Sigmoid colon (tissue), 7 donors: ENCODE results near the gene C12orf43. TPM values are rescaled to one million over a fixed set of nuclear protein-coding genes. Genes with fewer than 3 reads are reported as not detected.

Experiments used
- DNase-seq: peaks from one replicate; pipeline ENCODE4 v3.0.0-alpha.2; 2019
- H3K27ac ChIP-seq, 4 donors: fragments of 200-600 bp; sonication (generic); one replicate each; pipeline ENCODE4 v1.5.1; 2016 to 2019; ENCODE audit warnings: mild to moderate bottlenecking in 1 of 4
- H3K27me3 ChIP-seq, 3 donors: fragments of 200-600 bp; sonication (generic); one replicate each; pipeline ENCODE4 v1.5.1; 2019; ENCODE audit warnings: mild to moderate bottlenecking in 1 of 3
- H3K36me3 ChIP-seq, 4 donors: fragments of 200-600 bp; sonication (generic); one replicate each; pipeline ENCODE4 v1.5.1; 2016 to 2019
- H3K4me1 ChIP-seq, 4 donors: fragments of 200-600 bp; sonication (generic); one replicate each; pipeline ENCODE4 v1.5.1; 2017 to 2019
- H3K4me3 ChIP-seq, 4 donors: fragments of 200-600 bp; sonication (generic); one replicate each; pipeline ENCODE4 v1.5.1; 2017 to 2019; ENCODE audit warnings: mild to moderate bottlenecking in 2 of 4, moderate library complexity in 1 of 4
- H3K9me3 ChIP-seq, 4 donors: fragments of 200-600 bp in 3 of 4; sonication (generic) in 3 of 4; one replicate each; pipeline versions ENCODE4 v1.5.1 to v1.6.1; 2013 to 2019
- CTCF ChIP-seq, 4 experiments: fragments of 450-650 bp in 3 of 4; fragments of 200-600 bp in 1 of 4; IDR thresholded peaks; one replicate each; pipeline ENCODE4 v1.5.1; 2016 to 2019; ENCODE audit warnings: antibody characterized with exemption in 4 of 4, mild to moderate bottlenecking in 3 of 4, moderate library complexity in 2 of 4
- EP300 ChIP-seq, 4 donors: sonication (generic); formaldehyde crosslinking; IDR thresholded peaks; one replicate each; pipeline ENCODE4 v1.6.1; 2017; ENCODE audit warnings: antibody characterized with exemption in 4 of 4
- POLR2A ChIP-seq, 2 donors: fragments of 450-650 bp; IDR thresholded peaks; one replicate each; pipeline ENCODE4 v1.6.1; 2016; ENCODE audit warnings: antibody characterized with exemption in 2 of 2, mild to moderate bottlenecking in 2 of 2, moderate library complexity in 2 of 2
- POLR2AphosphoS5 ChIP-seq, 4 donors: sonication (generic); formaldehyde crosslinking; IDR thresholded peaks; one replicate each; pipeline ENCODE4 v1.6.1; 2017; ENCODE audit warnings: antibody characterized with exemption in 4 of 4
- WGBS, 2 donors: extraction: QIAGEN DNeasy Blood & Tissue Kit; methylation state at CpG; one replicate each; pipeline ENCODE4 v1.1.7; 2013; 5-methylcytosine and 5-hydroxymethylcytosine counted together
- intact Hi-C: fragments of 100-400 bp; cut with DNase I; formaldehyde crosslinking; loops from one replicate; pipeline ENCODE4 v1.15.1; 2023
- polyA plus RNA-seq, 3 donors: library from polyadenylated mRNA; stranded (reverse); fragments of 200-250 nt; gene quantifications; one replicate each; pipeline ENCODE4 v1.2.3, GENCODE V29; 2013
- total RNA-seq, 4 donors: library from RNA; depleted of rRNA; stranded (reverse); fragments of >200 nt; gene quantifications; one replicate each; pipeline ENCODE4 v1.1.0, GENCODE V29; 2016
- donor health status: healthy with polysubstance abuse.
- donor health status: Bipolar disorder and iron deficiency.
- donor health status: healthy.

The C12orf43 gene
- total and polyA plus RNA-seq, 7 donors = 7.9 to 25.8 (median 12.5) TPM

DNA sequence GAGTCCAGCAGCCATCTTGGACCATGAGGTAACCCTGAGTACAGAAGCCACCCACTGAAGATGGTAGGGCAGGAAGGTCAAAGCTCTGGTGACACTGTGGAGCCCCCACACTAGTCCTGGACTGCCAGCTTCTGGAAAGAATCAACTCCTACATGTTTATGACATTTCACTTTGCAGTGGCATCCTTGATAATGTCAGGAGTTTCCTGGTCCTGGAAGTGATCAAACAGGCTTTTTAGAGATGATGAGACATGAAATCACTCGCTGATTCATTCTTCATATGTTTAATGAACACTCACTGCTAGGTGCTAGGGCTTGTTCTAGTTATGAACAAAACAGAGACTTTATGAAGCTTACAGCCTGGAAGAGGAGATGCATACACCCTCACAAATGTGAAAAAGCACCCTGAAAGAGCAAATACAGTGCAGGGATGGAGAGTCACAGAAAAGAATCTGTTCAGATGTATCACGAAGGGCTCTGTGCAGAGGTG lies 53.7 kb downstream of the C12orf43 start:
- intact Hi-C loops = no loop called here
- Histone ChIP-seq H3K9me3 (no peaks in the 10 kb centered on the region), H3K4me3 (no peak overlapping the region), H3K4me1 (no peaks in the 10 kb centered on the region), H3K27ac (no peak overlapping the region), H3K27me3 (no peaks in the 10 kb centered on the region), H3K36me3 (no peaks in the 10 kb centered on the region)
- WGBS, 2 donors = 31 to 64% methylated on average over 2 of the region's 2 CpGs
- no peak for DNase-seq
- TF ChIP-seq CTCF (IDR thresholded peaks at IDR 0.05) (no peak), POLR2AphosphoS5 (IDR thresholded peaks at IDR 0.05) (no peak), EP300 (IDR thresholded peaks at IDR 0.05) (no peak), POLR2A (IDR thresholded peaks at IDR 0.05) (no peak)

GRCh38 chr12:120961604-120962531 lies 54.4 kb downstream of the C12orf43 start:
- WGBS, 2 donors = 22 to 66% methylated on average over 17 of the region's 17 CpGs
- intact Hi-C loops = no loop called here
- H3K4me1 ChIP-seq = no peaks in the 10 kb centered on the region

GRCh38 chr12:120960657-120961056 lies 55.6 kb downstream of the C12orf43 start:
- H3K27me3 ChIP-seq = no peaks in the 10 kb centered on the region
- no peak for DNase-seq
- no peaks in the 10 kb centered on the region for H3K9me3 ChIP-seq
- no peak overlapping the region for H3K4me3 ChIP-seq
- H3K4me1 ChIP-seq = no peaks in the 10 kb centered on the region
- WGBS, 2 donors = 22 to 63% methylated on average over 7 of the region's 7 CpGs
- no peak overlapping the region for H3K27ac ChIP-seq
- no peak for TF ChIP-seq CTCF (IDR thresholded peaks at IDR 0.05)
- no peak for TF ChIP-seq POLR2A (IDR thresholded peaks at IDR 0.05)
- TF ChIP-seq POLR2AphosphoS5 (IDR thresholded peaks at IDR 0.05) = no peak
- no peak for TF ChIP-seq EP300 (IDR thresholded peaks at IDR 0.05)
- H3K36me3 ChIP-seq = no peaks in the 10 kb centered on the region
- intact Hi-C loops = no loop called here

More at GRCh38 chr12:120961604-120962531, 54.4 kb downstream of the C12orf43 start:
- H3K9me3 ChIP-seq = no peaks in the 10 kb centered on the region
- DNase-seq = no peak
- no peaks in the 10 kb centered on the region for H3K27me3 ChIP-seq
- no peak overlapping the region for H3K4me3 ChIP-seq
- no peaks in the 10 kb centered on the region for H3K36me3 ChIP-seq
- H3K27ac ChIP-seq = no peak overlapping the region
- TF ChIP-seq EP300 (IDR thresholded peaks at IDR 0.05) (no peak), POLR2A (IDR thresholded peaks at IDR 0.05) (no peak)

DNA sequence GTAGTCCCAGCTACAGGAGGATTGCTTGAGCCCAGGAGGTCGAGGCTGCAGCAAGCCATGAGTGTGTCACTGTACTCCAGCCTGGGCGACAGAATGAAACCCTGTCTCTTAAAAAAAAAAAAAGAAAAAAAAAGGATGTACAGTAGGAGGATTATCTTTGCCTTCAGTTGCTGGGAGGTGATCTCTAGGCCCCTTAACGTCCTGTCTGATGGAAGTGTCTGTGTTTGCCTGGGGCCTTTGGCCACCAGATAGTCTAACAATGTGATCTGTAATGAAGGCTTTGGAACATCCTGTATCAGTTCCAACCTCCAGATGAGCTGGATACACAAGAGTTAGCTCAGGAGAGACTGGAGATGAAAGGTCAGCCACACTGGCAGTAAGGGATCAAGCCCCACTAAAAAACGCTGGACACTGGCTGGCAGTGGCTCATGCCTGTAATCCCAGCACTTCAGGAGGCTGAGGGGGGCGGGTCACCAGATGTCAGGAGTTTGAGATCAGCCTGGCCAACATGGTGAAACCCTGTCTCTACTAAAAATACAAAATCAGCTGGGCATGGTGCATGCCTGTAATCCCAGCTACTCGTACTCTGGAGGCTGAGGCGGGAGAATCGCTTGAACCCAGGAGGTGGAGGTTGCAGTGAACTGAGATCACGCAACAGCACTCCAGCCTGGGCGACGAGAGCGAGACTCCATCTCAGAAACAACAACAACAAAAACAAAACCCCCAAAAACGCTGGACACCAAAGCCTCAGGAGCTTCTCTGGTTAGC lies 57.0 kb downstream of the C12orf43 start:
- 16 to 65% methylated on average over 13 of the region's 13 CpGs for WGBS, 2 donors
- DNase-seq = no peak
- intact Hi-C loops = no loop called here
- Histone ChIP-seq H3K36me3 (no peaks in the 10 kb centered on the region), H3K9me3 (no peaks in the 10 kb centered on the region), H3K27me3 (no peaks in the 10 kb centered on the region), H3K27ac (no peak overlapping the region), H3K4me1 (no peaks in the 10 kb centered on the region), H3K4me3 (no peak overlapping the region)
- TF ChIP-seq CTCF (IDR thresholded peaks at IDR 0.05) = no peak
